ENCODE results near the gene DOCK6.

DNA sequence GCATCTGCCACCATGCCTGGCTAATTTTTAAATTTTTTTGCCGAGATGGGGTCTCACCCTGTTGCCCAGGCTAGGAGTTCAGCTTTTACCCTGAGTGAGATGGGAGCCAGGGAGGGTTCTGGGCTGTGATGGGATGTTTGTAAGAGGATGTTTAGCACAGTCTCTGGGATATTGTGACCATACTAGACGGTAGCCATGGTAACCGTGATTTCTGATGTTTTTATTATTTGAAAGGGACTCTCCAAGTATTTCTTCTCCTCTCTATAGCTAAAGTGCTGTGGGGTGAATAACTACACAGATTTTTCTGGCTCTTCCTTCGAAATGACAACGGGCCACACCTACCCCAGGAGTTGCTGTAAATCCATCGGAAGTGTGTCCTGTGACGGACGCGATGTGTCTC lies 44.0 kb upstream of the DOCK6 start:
- TF ChIP-seq, protein P1, sequence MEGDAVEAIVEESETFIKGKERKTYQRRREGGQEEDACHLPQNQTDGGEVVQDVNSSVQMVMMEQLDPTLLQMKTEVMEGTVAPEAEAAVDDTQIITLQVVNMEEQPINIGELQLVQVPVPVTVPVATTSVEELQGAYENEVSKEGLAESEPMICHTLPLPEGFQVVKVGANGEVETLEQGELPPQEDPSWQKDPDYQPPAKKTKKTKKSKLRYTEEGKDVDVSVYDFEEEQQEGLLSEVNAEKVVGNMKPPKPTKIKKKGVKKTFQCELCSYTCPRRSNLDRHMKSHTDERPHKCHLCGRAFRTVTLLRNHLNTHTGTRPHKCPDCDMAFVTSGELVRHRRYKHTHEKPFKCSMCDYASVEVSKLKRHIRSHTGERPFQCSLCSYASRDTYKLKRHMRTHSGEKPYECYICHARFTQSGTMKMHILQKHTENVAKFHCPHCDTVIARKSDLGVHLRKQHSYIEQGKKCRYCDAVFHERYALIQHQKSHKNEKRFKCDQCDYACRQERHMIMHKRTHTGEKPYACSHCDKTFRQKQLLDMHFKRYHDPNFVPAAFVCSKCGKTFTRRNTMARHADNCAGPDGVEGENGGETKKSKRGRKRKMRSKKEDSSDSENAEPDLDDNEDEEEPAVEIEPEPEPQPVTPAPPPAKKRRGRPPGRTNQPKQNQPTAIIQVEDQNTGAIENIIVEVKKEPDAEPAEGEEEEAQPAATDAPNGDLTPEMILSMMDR (IDR thresholded peaks at IDR 0.05; ENCODE audit: poor library complexity): no peak
- no peak for TF ChIP-seq EZH2 (IDR thresholded peaks at IDR 0.05; ENCODE audit: borderline replicate concordance)
- no peak for TF ChIP-seq EZH2phosphoT487 (IDR thresholded peaks at IDR 0.05; ENCODE audit: low read depth, severe bottlenecking, unreplicated experiment)

Measured in hepatocyte (in vitro differentiated cells).